Kidney (tissue), 14 donors: ENCODE data around the gene CYP2D6. TPM values are rescaled to one million over a fixed set of nuclear protein-coding genes. Genes with fewer than 3 reads are reported as not detected.
"Not testable (repeated sequence)": the region's sequence is repeated elsewhere in the genome, so short reads cannot be mapped to it uniquely, and the experiment has no call there.

Experiments used
- DNase-seq, 5 donors: peaks; one replicate each; pipeline ENCODE4 v3.0.0-alpha.2; 2013 to 2020
- FAIRE-seq: peaks from 2 replicates; lab custom pipeline; 2012; peaks lifted over from hg19 to GRCh38; lab: Jason Lieb, UNC
- H3K27ac ChIP-seq, 2 donors: one replicate each; pipeline ENCODE4 v1.7.0; 2013; ENCODE audit warnings: low read depth in 2 of 2, low read length in 2 of 2, inconsistent platforms in 1 of 2
- H3K27me3 ChIP-seq: one replicate; pipeline ENCODE4 v1.7.1; 2013; ENCODE audit warnings: low read length, inconsistent platforms; ENCODE audit not compliant: control insufficient read depth, insufficient read depth
- H3K36me3 ChIP-seq, 3 donors: one replicate each; pipeline versions ENCODE4 v1.7.0 to v1.7.1; 2013; ENCODE audit warnings: low read length in 3 of 3, control low read depth in 1 of 3, inconsistent platforms in 1 of 3; ENCODE audit not compliant: insufficient read depth in 3 of 3, control insufficient read depth in 2 of 3
- H3K4me1 ChIP-seq, 3 donors: one replicate each; pipeline versions ENCODE4 v1.7.0 to v1.7.1; 2013; ENCODE audit warnings: low read length in 3 of 3, inconsistent platforms in 1 of 3, low read depth in 1 of 3; ENCODE audit not compliant: control insufficient read depth in 2 of 3, insufficient read depth in 2 of 3
- H3K4me3 ChIP-seq, 3 donors: one replicate each; pipeline versions ENCODE4 v1.7.0 to v1.8.1; 2013; ENCODE audit warnings: low read length in 3 of 3, control low read depth in 1 of 3, inconsistent platforms in 1 of 3
- H3K9ac ChIP-seq, 3 donors: one replicate each; pipeline versions ENCODE4 v1.7.0 to v1.7.1; 2013; ENCODE audit warnings: low read length in 3 of 3, control low read depth in 1 of 3, inconsistent platforms in 1 of 3
- H3K9me3 ChIP-seq, 3 donors: one replicate each; pipeline versions ENCODE4 v1.7.0 to v1.7.1; 2013; ENCODE audit warnings: low read length in 3 of 3, control low read depth in 1 of 3, inconsistent platforms in 1 of 3; ENCODE audit not compliant: control insufficient read depth in 2 of 3, insufficient read depth in 1 of 3
- intact Hi-C: fragments of 100-400 bp; cut with DNase I; formaldehyde crosslinking; loops from one replicate; pipeline ENCODE4 v1.11.1; 2022
- polyA plus RNA-seq: library from polyadenylated mRNA; stranded (reverse); fragments of 350-450 nt; fragmentation: Illumina TruSeq; extraction: RNeasy Lipid Tissue Mini Kit (QIAGEN cat#74804); gene quantifications from one replicate; pipeline ENCODE4 v1.2.3, GENCODE V29; 2014; ENCODE audit warnings: low read depth, low replicate concordance; ENCODE audit not compliant: insufficient read depth
- total RNA-seq: library from RNA; stranded (reverse); fragmentation: NEBNext Ultra II Directional; extraction: Animal tissue kit (Norgen Biotek cat#: 25700); gene quantifications from one replicate; pipeline ENCODE4 v1.2.1, GENCODE V29; 2021
- TF ChIP-seq, protein P1 (sequence below): IDR thresholded peaks from 3 replicates; pipeline ENCODE4 v1.5.1; 2012; ENCODE audit warnings: mild to moderate bottlenecking, moderate library complexity, borderline replicate concordance; ENCODE audit not compliant: insufficient read depth; ENCODE audit errors: extremely low read depth
- donor health status: control.
- donor health status: control.
- donor health status: control.
- donor health status: control.
- donor health status: control.
- donor health status: DM: yes; HTN: yes; CAD: no.
- donor health status: Normal renal cell carcinoma (clear cell type).

The CYP2D6 gene
- total and polyA plus RNA-seq, 2 donors from 2014 or later: 0.39 to 3.2 TPM

DNA sequence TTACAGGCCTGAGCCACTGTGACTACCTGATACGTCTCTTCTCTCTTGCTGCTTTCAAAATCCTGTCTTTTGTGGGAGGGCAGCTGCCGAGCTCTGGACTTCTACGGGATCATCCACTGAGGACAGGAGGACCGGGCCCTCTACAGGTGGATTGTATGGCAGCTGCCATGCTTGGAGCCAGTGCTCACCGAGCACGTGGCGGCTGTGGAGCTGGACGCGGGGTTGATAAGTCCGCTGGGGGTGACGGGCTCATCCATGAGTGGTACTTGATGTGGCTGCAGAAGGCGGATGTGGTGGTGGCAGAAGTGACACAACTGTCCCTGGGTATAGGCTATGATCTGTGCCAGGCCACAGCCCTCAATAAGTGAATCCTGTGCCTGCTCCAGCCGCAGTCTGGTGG, 1.8 kb upstream of the CYP2D6 start:
- Histone ChIP-seq H3K4me3 (no peak overlapping the region), H3K4me1 (peaks cover 0 to 5% (median 0%) of the 10 kb centered on the region in 3 donors), H3K9ac (no peak overlapping the region), H3K9me3 (no peaks in the 10 kb centered on the region), H3K27me3 (no peaks in the 10 kb centered on the region), H3K36me3 (no peaks in the 10 kb centered on the region), H3K27ac (no peak overlapping the region)
- TF ChIP-seq, protein P1, sequence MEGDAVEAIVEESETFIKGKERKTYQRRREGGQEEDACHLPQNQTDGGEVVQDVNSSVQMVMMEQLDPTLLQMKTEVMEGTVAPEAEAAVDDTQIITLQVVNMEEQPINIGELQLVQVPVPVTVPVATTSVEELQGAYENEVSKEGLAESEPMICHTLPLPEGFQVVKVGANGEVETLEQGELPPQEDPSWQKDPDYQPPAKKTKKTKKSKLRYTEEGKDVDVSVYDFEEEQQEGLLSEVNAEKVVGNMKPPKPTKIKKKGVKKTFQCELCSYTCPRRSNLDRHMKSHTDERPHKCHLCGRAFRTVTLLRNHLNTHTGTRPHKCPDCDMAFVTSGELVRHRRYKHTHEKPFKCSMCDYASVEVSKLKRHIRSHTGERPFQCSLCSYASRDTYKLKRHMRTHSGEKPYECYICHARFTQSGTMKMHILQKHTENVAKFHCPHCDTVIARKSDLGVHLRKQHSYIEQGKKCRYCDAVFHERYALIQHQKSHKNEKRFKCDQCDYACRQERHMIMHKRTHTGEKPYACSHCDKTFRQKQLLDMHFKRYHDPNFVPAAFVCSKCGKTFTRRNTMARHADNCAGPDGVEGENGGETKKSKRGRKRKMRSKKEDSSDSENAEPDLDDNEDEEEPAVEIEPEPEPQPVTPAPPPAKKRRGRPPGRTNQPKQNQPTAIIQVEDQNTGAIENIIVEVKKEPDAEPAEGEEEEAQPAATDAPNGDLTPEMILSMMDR: no peak
- DNase-seq (peak in 2 of 5 donors; percentile 28 to 41), FAIRE-seq (no peak)
- intact Hi-C loops: no loop called here

DNA sequence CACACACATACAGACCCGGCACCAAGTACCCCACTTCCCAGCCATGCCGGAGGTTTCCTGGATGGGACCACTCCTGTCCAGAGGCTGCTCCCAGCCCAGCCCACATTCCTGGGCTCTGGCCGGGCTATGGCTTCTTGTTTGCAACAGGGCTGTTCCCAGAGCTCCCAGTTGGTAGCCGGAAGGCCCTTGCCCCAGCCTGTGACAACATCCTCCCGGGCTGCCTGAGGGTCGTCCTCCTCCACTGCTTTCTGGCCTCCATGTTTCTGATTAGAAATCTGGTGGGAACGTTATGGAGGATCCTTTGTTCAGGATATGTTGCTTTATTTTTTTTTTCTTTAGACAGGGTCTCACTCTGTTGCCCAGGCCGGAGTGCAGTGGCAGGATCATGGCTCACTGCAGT, 952 bp upstream of the CYP2D6 start:
- Histone ChIP-seq H3K36me3 (no peaks in the 10 kb centered on the region), H3K9ac (no peak overlapping the region), H3K9me3 (no peaks in the 10 kb centered on the region), H3K4me1 (peaks cover 0 to 5% (median 0%) of the 10 kb centered on the region in 3 donors), H3K27me3 (no peaks in the 10 kb centered on the region), H3K4me3 (no peak overlapping the region), H3K27ac (no peak overlapping the region)
- intact Hi-C loops: no loop called here
- DNase-seq (peak in 1 of 5 donors; percentile 55), FAIRE-seq (no peak)
- TF ChIP-seq, protein P1: no peak

- FAIRE-seq, H3K4me3 ChIP-seq, H3K27ac ChIP-seq, H3K27me3 ChIP-seq, H3K4me1 ChIP-seq, H3K36me3 ChIP-seq, intact Hi-C loops, DNase-seq, H3K9ac ChIP-seq, H3K9me3 ChIP-seq: not testable (repeated sequence)
These were observed 428 bp downstream of the CYP2D6 start for GRCh38 chr22:42130182-42130581.

DNA sequence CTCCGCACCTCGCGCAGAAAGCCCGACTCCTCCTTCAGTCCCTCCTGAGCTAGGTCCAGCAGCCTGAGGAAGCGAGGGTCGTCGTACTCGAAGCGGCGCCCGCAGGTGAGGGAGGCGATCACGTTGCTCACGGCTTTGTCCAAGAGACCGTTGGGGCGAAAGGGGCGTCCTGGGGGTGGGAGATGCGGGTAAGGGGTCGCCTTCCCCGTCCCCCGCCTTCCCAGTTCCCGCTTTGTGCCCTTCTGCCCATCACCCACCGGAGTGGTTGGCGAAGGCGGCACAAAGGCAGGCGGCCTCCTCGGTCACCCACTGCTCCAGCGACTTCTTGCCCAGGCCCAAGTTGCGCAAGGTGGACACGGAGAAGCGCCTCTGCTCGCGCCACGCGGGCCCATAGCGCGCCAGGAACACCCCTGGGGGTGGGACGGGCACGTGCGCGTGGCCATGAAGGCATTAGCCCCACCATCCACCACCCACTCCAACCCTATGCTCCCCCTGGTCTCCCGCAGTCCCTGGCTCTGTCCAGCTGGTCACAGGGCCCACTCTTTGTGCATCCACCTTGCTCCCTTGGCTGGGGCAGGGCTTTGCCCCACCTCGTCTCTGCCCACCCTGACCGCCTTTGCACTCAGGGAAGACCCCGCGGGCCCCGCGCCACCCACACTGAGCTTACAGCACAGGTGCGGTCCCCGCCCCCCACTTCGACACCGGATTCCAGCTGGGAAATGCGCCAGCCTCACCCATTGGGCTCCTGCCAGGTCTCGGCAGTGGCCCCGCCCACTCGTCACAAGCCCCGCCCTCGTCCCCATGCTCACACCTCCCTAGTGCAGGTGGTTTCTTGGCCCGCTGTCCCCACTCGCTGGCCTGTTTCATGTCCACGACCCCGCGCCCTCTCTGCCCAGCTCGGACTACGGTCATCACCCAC, 1.6 kb downstream of the CYP2D6 start:
- peak in 3 of 5 donors; percentile 30 to 76 (median 60) for DNase-seq
- intact Hi-C loops, H3K9ac ChIP-seq: not testable (repeated sequence)

GRCh38 chr22:42128007-42128406, 2.6 kb downstream of the CYP2D6 start:
- H3K27ac ChIP-seq, H3K4me1 ChIP-seq, H3K27me3 ChIP-seq, H3K4me3 ChIP-seq, H3K9me3 ChIP-seq, H3K9ac ChIP-seq, H3K36me3 ChIP-seq, FAIRE-seq, intact Hi-C loops: not testable (repeated sequence)
- peak in 1 of 5 donors; percentile 56 for DNase-seq

More for the DNA sequence above, 1.6 kb downstream of the CYP2D6 start:
- not testable (repeated sequence) for H3K27me3 ChIP-seq, H3K36me3 ChIP-seq, FAIRE-seq, H3K27ac ChIP-seq, H3K4me1 ChIP-seq, H3K4me3 ChIP-seq, H3K9me3 ChIP-seq
